ENCODE data around the gene FMN1.

Gene FMN1

DNA sequence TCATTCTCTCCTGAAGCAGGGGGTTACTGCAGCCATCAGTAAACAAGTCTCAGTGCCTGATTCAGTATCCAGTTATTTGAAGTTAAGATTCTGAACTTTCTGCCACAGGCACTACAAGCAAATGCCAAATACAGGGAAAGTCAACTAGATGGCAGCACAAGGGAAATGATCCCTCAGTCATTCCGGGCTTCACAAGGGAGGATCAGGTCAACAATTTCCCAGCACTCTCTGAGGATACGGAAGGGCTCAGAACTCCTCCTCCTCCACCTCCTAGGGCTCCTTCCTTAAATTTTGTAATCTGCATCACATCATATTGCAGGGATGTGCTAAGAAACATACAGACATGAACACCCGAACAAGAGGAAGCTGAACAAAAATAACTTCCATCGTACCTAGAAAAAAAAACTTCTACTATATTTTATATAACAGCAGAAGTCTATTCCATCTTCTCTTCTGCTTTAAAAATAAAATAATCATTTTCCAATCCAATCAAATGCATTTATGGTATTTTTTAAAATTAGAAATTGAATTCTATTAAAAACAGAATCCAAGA is 187.1 kb downstream of the FMN1 start:
- DNase-seq: peak; percentile 3 to 10

DNA sequence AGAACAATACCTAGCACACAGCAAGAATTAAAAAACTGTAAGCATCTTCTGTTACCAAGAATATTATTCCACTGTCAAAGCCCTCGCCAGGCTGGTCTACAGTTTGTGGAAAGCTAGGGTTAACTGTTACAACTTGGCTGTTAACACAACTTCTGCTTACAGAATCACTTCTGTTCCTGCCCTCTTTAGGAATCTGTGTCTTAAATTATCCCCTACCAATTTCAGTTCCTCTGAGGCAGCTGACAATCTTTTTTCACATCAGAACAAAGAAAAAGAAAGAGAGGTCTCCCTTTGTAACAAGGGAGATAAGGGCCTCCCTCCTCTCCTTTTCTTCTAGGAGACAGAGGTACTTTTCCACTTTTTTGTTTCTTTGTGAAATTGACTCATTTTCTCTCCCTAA is 188.9 kb downstream of the FMN1 start:
- DNase-seq: peak in 1 of 2 donors; percentile 12

- DNase-seq: no peak
Measured at GRCh38 chr15:33001926-33002325, 192.6 kb downstream of the FMN1 start.

GRCh38 chr15:32998979-32999672 is 195.4 kb downstream of the FMN1 start:
- DNase-seq: no peak

DNA sequence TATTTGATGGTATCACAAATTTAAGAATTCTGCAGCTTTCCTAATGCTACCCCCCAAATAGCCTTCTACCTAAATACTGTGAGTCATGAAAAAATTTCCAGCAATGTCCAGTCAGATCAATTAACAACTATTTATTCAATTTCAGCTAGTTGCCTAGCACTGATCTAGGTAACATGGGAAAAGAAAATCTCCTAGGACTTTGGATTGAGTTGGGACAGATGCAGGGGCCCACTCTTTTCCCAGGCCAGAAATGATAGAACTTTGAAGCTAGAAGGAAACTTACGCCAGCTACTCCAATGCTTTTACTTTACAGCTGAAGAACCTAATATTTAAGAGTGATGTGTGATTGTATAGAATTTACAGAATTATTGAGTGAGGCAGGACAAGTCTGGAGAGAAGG is 196.3 kb downstream of the FMN1 start:
- DNase-seq: no peak

- peak in 1 of 2 donors; percentile 28 for DNase-seq
Measured at GRCh38 chr15:32994810-32995424, 199.6 kb downstream of the FMN1 start.

DNA sequence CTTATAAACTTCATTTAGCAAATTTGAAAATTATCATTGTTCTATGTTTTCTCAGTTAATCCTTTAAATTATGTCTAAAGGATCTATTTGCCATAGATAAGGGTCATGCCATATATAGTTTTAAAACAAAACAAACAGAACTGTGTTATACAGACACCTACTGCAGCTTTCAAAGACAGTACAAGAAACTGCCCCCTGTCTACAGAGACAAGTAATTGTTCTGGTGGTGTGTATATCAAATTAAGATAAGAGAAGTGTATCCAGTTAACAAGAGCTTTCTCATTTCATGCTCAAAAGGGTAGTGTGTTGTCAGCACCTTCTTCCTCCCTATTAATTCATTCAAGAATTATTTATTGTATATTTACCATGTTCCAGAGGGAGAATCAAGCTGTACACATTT is 201.2 kb downstream of the FMN1 start:
- DNase-seq: no peak

GRCh38 chr15:32991619-32992111 is 202.8 kb downstream of the FMN1 start:
- no peak for DNase-seq

- DNase-seq: no peak
Measured at GRCh38 chr15:32990071-32990470, 204.4 kb downstream of the FMN1 start.

DNA sequence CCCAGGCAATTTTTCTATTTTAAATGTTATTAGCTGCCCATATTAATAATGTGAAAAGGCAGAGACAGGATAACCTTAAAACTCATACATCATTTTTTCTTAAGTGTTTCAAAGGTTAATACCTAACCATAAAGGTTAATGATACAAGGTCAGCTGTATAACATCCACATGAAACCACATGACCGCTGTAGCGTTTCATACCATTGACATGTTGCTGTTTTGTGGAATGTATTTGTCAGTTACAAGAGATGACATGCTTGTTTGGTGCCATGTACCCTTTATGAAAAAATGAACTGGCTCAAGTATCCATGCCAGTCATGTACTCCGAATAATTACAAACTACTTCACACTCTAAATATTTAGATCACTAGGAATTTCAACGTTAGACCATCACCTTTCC is 207.4 kb downstream of the FMN1 start:
- no peak for DNase-seq

GRCh38 chr15:32986147-32986546 is 208.4 kb downstream of the FMN1 start:
- no peak for DNase-seq

DNA sequence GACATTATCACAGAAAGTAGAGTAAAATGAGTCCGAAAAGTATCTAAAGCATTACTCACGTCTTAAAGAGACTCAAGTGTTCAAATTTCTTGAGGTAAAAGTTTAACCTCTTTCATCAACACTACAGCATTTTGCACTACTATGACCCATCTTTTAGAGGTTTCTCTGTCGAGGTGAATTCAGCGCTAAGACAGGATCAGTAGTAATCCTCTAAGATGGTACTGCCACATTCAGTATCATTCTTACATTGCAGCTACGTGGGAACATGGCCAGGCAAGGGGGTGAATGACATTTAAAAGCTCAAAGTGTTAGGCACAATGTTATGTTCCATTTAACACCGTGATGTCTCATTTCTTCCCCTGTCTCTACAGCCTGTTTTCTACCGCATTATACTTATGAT is 210.8 kb downstream of the FMN1 start:
- no peak for DNase-seq

DNA sequence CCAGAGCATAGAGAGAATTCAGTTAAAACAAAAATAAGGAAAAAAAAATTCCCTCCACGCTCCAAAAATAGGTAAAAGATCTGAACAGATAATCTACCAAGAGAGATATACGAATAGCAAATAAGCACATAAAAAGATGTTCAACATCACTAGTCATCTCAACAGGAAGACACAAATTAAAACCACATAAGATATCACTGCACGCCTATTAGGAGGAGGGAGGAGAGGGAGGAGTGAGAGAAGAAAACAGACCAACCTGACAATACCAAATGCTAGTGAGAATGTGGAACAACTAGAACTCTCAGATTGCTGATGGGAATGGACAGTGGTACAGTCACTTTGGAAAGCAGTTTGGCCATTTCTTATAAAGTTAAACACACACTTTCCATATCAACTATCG is 212.5 kb downstream of the FMN1 start:
- no peak for DNase-seq

DNA sequence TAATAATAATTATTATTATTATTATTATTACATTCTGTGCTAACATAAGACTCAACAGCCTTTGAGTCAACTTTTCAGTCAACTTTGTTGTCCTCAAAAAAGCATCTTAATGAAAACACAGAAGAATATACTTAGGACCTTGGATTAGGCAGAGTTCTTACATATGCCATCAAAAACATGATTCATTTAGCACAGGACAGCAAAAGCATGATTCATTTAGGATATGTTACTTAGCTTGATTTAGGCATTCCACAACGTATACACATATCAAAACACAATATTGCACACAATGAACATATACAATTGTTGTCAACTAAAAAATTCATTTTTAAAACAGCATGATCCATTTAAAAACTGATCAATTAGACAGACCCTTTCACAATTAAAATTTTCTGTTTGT is 213.0 kb downstream of the FMN1 start:
- no peak for DNase-seq

DNA sequence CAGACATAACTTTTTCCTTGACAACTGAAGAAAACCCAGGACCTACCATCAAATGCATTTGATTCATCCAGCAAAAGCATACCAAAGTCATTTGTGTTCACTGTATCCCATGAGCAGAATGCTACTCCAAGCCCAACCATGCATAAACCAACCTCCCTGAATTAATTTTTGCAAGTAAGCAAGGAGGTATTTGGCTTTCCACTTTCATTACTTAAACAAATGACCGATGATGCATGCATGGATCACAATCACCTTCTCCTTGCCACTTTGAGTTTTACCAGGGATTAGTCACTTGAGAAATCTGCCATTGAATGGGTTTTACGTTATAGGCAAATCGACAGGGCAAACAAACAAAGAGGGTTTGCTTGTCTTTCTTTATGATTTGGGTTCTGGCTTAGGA is 214.8 kb downstream of the FMN1 start:
- DNase-seq: no peak

DNA sequence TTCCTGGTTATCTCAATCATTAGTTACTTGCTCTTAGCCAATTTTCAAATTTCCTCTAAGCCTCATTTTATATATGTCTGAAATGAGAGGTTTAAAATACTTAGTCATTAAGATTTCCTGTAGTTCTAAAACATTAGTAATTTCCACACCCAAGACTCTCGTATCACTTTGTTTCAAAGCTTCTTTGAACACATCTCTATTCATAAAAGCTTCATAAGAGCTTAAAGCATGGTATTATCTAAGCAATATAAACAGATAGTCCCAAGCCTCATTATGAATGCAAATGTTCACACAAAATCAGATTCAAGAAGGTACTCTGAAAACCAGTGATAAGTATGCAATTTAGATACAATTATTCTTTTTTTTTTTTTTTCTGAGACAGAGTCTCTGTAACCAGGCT is 217.0 kb downstream of the FMN1 start:
- DNase-seq: no peak

- DNase-seq: no peak
Measured at GRCh38 chr15:32974691-32975090, 219.8 kb downstream of the FMN1 start.

GRCh38 chr15:32972686-32973085 is 221.8 kb downstream of the FMN1 start:
- no peak for DNase-seq

DNA sequence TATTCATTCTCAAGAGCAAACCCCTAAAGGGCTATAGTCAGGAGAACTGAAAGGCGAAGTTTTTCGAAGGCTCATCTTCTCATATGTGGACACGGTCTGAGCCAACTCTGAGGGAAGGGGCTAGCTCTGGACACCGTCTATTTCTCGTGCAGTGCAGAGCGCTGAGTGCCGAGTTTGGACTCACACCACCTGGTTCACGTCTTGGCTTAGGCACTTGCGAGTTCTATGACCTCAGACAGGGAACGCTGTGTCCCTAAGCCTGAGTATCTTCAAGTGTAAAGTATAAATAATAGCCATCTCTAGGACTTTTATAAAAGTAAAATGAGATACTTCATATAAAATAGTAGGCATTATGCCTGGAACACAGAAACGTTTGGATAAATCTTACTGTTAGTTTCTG is 223.7 kb downstream of the FMN1 start:
- no peak for DNase-seq

- no peak for DNase-seq
Measured at GRCh38 chr15:32967521-32967920, 227.0 kb downstream of the FMN1 start.

DNA sequence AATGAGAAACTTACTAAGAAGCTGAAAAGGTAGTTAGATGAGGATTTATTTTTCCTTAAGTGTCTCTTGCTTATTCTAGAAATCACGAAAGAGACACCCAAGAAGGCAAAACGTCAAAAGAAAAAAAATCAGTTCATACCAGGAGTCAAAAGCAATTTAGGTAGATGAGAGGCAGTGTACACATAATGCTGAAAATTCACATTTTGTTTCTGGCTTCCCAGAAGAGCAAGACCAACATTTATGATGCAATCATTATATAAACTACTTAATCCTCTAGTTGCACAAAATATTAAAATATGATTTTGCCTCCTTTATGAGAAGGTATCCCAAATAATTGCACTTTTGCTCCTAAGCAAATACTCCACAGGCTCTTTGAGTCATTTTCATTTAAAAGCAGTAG is 228.0 kb downstream of the FMN1 start:
- no peak for DNase-seq

- no peak for DNase-seq
Measured at GRCh38 chr15:32965897-32966296, 228.6 kb downstream of the FMN1 start.

GRCh38 chr15:32959077-32959476 is 235.4 kb downstream of the FMN1 start:
- no peak for DNase-seq

- no peak for DNase-seq
Measured at GRCh38 chr15:32957219-32957618, 237.3 kb downstream of the FMN1 start.

Measured in hippocampal formation (tissue), 2 donors.